Islet precursor cell (in vitro differentiated cells): ENCODE measurements around the gene MEIKIN.
A peak's percentile ranks its signal among the peaks of the same experiment; 100 is the strongest.

Experiments
- DNase-seq: peaks from one replicate; pipeline ENCODE4 v3.0.0-alpha.2; 2018

The MEIKIN gene

GRCh38 chr5:131973089-131973712, 27.7 kb upstream of the MEIKIN start:
- peak; percentile 45 for DNase-seq

- DNase-seq: no peak
Observed at GRCh38 chr5:131968396-131968954, 23.0 kb upstream of the MEIKIN start.

- peak; percentile 27 for DNase-seq
Observed at GRCh38 chr5:131966551-131966950, 21.1 kb upstream of the MEIKIN start.

DNA sequence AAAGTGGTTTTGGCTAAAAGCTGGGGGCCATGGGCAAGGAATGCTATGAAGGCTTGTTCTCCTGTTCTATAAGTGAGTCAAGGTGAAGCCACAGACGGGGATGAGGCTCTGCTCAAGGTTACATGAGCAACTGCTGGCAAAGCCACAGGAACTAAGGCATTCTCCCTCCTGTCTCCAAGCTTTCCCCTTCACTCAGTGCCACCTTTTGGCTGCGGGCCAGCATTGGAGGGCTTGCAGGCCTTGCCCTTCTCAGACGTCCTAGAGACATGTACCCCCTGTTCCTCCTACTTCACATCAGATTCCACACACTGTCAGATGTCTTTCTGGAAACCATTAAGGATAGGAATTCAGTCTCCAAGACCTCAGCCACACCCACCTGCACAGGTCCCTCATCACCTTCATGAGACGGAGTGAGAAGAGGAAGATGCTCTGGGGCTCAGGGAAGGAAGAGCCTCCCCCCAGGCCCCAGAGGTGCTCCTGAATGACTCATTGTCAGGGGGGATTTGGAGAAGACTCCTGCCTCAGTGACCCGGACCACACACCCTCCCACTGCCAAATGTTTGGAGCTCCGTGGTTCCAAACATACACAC, 20.5 kb upstream of the MEIKIN start:
- peak; percentile 23 for DNase-seq

- DNase-seq: peak; percentile 68
Observed at GRCh38 chr5:131959906-131960305, 14.4 kb upstream of the MEIKIN start.

DNA sequence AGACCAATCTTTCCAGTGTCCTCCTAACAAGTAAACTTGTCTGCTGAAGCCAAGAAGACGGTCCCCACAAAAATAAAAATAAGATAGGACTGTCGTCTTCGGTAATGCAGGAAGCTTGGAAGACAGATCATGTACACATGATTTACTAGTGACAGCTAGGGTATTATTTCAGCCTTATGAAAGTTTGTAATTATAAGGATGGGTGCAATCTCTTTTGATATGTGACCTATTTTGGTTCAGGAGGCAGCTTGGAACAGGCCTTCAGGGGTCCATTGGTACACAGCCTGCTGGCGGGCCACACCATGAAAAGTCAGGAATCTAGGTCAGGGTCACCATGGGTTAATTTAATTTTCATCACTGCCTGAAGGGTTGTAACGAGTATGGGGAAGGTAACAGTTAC, 13.7 kb upstream of the MEIKIN start:
- no peak for DNase-seq

- DNase-seq: no peak
Observed at GRCh38 chr5:131957721-131958441, 12.4 kb upstream of the MEIKIN start.

GRCh38 chr5:131953969-131954368, 8.5 kb upstream of the MEIKIN start:
- DNase-seq: no peak

GRCh38 chr5:131952301-131952857, 6.9 kb upstream of the MEIKIN start:
- DNase-seq: no peak

DNA sequence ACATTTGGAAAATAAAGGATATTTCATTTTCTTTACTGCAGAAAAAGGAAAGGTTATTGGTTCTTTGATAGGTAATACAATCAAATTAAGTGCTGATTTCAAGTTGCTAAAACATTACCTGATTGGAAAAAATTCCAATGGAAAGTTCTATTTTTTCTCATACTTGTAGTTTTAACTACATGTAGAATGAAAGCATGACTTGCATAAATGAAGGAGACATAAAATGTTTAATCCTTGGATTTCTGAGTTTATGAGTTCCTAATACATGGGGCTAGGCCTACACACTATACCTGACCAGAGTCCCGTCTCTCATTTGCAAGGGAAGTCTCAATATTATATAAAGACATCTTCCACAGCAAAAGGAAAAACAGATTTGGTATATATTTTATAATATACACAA, 5.2 kb upstream of the MEIKIN start:
- no peak for DNase-seq

GRCh38 chr5:131947445-131947844, 2.0 kb upstream of the MEIKIN start:
- no peak for DNase-seq

DNA sequence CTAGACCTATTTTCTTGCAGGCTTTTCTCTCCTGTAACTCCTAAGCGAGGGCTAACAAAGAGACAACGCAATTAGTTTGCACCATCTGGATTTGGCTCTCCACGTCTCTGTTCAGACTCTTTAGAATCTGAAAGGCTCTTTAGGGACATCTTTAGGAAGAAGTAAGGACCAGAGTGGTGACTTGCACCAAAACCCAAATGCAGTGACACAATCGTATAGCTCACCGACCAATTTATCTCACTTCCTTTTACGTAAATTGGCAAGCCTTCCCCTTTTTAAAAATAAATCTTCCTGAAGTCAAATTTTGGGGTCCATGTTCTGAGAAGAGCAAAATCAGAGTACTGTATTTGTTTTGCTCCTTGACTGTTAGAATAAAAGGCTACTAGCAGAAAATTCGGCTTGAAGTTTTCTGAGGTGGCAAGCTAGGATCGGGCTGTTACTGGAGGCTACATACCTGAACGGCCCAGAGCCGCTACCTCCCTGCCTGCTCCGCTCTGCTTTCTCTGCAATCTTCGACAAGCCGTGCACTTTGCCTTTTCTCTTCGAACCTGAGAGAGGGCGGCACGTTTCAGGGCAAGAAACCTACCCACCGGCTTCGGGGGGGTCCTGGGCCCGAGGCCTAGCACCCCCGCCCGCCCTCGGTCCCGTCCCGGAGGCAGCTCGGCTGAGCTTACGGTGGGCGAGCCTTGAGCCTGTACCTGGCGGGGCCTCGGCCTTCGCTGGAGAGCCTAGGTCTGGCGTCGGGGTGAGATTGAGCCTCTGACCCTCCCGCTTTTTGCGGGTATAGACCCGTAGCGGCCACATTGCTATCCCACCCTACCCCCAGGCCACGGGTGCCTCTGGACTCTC, 537 bp downstream of the MEIKIN start:
- DNase-seq: no peak

DNA sequence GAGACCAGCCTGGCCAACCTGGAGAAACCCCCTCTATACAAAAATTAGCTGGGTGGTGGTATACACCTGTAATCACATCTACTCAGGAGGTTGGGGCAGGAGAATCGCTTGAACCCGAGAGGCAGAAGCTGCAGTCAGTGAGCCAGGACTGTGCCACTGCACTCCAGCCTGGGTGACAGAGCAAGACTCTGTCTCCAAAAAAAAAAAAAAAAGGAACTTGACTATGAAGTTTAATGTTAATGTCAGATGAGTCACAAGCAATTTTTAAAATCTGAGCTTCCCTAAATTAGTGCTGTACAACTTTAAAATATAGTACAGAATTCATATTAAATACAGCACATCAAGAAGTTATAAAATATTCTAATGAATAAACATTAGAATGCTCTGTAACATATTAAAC, 1.5 kb downstream of the MEIKIN start:
- DNase-seq: no peak

GRCh38 chr5:131942016-131942415, 3.4 kb downstream of the MEIKIN start:
- DNase-seq: no peak

- no peak for DNase-seq
Observed at GRCh38 chr5:131939690-131940345, 5.6 kb downstream of the MEIKIN start.

DNA sequence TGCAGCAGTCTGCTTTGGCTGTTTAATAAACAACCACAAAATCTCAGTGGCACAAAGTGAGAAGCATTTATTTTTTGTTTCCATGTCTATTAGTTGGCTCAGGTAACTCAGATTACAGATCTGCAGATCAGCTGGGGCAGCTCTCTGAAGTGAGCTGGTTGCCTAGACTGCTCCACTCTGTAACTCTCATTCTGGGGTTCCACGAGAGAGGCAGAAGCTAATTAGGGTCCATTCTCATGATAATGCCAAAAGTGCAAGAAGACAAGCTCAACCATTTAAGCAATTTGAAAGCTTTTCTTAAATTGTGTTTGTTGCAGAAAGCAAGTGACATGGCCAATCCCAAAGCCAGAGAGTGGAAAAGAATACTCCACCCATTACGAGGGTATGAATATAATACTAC, 13.2 kb downstream of the MEIKIN start:
- DNase-seq: no peak

- DNase-seq: no peak
Observed at GRCh38 chr5:131928957-131929356, 16.5 kb downstream of the MEIKIN start.

DNA sequence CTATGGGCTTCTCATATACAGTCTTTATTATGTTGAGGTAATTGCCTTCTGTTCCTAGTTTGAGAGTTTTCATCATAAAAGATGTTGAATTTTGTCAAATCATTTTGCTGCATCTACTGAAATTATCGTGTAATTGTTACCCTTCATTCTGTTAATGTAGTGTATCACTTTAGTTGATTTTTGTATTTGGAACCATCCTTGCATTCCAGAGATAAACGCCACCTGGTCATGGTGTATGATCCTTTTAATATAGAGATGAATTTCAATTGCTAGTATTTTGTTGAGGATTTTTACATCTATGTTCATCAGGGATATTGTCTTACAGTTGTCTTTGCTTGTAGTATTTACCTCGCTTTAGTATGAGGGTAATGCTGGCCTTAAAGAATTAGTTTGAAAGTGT, 19.3 kb downstream of the MEIKIN start:
- no peak for DNase-seq

DNA sequence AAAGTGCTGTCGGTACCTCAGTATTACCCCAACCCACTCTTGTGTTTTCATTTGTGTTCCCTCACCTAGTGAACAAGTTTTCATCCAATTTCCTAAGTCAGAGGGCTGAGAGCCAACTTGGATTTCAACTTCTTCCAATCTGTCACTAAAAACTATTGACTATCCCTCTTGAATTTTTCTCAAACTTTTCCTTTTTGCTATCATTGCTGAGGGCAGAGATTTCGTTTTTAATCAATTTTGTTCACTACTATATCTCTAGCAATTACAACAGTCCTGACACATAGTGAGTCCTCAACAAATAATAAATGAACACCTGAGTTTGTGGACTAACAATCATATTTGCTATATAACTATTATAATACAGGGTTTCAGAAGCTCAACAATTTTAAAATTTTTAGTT, 29.0 kb downstream of the MEIKIN start:
- no peak for DNase-seq

DNA sequence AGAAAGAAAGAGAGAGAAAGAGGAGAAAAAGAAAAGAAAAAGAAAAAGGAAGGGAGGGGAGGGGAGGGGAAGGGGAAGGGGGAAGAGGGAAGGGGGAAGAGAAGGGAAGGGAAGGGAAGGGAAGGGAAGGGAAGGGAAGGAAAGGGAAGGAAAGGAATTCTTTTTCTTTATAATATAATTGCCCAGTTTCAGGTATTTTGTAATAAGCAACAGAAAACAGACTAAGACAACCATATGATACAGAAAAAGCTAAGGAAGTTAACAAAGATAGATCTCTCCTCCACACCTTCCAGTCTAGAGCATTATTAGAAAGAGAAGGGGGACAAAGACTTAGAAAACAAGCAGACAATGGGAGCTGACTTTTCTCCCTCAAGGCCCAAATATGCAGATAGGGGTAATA, 31.0 kb downstream of the MEIKIN start:
- DNase-seq: no peak

- no peak for DNase-seq
Observed at GRCh38 chr5:131913603-131914002, 31.9 kb downstream of the MEIKIN start.

DNA sequence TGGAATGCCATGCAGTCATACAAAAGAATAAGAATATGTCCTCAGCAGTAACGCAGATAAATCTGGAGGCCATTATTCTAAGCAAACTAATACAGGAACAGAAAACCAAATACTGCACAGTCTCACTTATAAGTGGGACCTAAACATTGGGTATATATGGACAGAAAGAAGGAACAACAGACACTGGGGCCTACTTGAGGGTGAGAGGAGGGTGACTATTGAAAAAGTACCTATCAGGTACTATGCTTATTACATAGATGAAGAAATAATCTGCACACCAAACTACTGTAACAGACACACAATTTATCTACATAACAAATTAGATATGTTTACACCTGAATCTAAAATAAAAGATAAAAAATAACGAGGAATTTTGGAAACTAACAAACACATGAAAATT, 38.8 kb downstream of the MEIKIN start:
- no peak for DNase-seq
